SHP77 treated with DMSO at 0.1 percent for 48 hours (cell line): Measurements from ENCODE around the gene TRPM2.

Experiments
- DNase-seq: peaks from one replicate; lab custom pipeline; 2025; lab: John Stamatoyannopoulos, UW

The TRPM2 gene

GRCh38 chr21:44431300-44431699 lies 77.9 kb downstream of the TRPM2 start:
- DNase-seq: no peak

DNA sequence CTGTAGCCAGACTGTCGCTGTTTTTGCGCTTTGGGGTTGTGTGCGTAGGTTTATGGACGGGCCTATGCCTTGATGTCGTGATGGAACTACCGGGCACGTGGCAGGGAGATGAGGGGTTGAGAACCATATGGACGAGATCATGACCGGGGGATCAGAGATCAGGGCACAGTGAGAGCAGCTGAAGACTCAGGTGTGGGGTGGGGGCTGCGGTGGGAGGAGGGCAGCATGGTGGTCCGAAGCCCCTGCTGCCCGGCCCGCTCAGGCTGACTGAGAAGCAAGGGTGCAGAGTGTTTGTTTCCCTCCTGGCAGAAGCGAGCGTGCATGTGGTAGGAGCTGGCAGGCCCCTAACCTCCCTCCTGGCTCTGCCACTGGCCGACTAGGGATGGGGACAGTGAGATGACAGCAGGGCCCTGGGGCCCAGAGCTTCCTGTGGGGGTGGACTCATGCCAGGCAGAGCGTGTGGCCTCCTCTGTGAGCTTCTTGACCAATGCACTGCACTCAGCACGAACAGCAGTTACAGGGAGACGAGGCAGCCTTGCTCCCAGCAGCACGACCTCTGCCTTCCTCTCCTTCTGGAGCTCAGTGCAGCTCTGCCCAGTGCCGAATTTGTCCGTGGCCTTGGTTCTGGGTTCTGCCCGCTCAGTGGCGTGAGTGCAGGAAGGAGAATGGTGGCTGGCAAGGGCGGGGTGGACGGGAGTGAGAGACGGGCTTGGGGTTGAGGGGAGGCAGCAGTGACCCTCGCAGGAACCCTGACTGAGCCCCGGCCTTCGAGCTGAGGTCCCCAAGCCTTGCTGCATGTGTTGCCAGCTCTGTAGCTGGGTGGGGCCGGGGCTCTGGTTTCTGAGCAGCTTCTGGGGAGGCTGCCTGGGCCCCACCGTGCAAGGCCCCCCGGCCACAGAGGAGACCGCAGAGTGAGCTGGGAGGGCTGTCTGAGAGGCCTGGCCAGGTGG lies 79.7 kb downstream of the TRPM2 start:
- no peak for DNase-seq

DNA sequence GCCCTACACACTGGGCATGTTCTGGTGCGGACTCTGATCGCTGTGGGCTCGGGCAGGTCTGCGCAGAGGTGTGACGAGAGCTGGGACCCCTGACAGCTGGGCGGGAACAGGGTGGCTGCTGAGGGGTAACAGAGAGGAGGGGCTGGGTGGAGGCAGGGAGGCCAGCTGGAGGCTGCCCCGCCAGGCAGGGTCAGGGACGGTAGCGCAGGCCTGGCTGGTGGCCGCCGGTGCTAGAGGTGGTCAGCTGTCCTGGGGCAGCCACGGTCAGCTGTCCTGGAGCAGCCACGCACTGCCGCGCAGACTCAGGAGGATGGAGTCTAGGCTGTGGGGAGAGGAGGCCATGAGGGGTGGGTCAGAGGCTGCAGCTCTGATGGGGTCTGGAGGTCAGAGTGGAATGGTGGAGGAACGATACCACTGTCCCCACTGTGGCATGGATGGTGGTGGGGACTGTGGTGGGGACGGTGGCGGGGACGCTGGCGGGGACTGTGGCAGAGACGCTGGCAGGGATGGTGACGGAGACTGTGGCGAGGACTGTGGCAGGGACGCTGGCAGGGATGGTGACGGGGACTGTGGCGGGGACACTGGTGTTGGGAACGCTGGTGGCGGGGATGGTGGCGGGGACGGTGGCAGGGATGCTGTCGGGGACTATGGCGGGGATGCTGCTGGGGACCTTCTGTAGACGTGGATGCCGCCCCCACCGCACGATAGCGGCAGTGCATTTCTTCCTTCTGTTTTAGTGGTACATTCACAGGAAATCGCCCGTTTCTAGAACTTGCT lies 80.6 kb downstream of the TRPM2 start:
- no peak for DNase-seq

- DNase-seq: no peak
Observed at GRCh38 chr21:44434568-44434925, 81.1 kb downstream of the TRPM2 start.

- no peak for DNase-seq
Observed at GRCh38 chr21:44434936-44435635, 81.7 kb downstream of the TRPM2 start.

DNA sequence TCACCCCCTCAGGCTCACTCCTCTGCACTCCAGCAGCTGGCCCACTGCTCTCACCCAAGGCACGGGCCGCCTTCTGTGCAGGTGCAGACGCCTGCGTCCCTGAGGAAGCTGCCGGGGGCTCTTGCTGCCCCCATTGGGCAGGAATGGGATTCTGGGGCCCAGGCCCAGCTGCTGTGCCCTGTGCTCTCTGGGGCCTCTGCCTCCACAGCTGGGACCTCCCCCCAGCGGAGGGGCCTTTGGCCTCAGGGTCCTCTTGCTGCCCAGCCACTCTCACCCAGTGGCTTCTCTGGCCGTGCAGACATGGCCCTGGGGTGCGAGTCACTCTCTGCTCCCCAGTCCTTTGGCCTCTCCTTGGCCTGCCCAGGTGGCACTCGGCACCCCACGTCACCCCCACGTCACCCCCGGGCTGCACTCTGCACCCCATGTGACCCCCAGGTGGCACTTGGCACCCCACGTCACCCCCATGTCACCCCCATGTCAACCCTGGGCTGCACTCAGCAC lies 82.7 kb downstream of the TRPM2 start:
- no peak for DNase-seq

- no peak for DNase-seq
Observed at GRCh38 chr21:44436958-44437357, 83.5 kb downstream of the TRPM2 start.

GRCh38 chr21:44437371-44437695 lies 83.9 kb downstream of the TRPM2 start:
- no peak for DNase-seq

- DNase-seq: no peak
Observed at GRCh38 chr21:44437696-44438431, 84.4 kb downstream of the TRPM2 start.

DNA sequence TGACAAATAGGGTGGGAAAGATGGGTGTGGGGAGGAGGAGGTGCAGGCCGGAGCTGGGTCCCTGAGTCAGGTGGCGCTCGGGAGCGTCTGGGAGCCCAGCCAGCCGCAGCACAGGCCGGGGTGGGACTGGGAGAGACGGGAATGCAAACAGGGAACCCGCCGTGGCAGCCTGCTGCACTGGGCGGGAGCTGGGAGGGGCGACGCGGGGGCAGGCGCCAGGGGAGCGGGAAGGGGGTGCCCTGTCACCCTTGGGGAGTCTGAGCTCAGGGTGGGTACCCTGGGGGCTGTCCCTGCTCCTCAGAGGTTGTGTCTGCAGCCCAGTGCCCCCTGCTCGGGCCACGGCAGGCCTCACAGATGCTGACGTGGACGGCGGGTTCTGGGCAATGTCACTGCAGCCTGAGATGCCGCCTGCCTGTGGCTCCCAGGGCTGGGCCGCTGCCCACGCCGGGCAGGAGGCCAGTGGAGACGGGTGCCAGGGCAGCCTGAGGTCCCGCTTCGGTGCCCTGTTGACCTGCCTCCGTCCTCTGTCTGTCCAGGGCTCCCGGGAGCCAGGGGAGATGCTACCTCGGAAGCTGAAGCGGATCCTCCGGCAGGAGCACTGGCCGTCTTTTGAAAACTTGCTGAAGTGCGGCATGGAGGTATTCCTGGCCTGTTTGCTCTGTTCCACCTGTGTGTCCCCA lies 85.2 kb downstream of the TRPM2 start:
- DNase-seq: no peak

DNA sequence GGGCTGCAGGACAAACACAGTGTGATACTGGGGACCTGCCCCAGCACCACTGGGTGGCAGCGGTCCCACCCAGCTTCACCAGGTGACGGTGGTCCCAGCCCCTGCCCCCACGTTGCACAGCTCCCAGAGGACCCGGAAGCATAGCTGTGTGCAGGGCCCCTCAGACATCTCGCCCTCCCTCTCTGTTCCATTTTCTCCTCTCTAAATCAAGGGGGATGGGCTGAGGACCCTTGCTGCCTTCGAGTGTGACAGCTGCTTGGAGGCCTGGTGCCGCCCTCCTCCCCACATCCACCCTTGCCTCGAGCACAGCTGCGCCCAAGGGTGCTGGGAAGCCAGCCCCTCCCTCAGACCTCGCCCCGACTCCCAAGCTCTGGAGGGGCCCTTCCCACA lies 85.8 kb downstream of the TRPM2 start:
- no peak for DNase-seq

DNA sequence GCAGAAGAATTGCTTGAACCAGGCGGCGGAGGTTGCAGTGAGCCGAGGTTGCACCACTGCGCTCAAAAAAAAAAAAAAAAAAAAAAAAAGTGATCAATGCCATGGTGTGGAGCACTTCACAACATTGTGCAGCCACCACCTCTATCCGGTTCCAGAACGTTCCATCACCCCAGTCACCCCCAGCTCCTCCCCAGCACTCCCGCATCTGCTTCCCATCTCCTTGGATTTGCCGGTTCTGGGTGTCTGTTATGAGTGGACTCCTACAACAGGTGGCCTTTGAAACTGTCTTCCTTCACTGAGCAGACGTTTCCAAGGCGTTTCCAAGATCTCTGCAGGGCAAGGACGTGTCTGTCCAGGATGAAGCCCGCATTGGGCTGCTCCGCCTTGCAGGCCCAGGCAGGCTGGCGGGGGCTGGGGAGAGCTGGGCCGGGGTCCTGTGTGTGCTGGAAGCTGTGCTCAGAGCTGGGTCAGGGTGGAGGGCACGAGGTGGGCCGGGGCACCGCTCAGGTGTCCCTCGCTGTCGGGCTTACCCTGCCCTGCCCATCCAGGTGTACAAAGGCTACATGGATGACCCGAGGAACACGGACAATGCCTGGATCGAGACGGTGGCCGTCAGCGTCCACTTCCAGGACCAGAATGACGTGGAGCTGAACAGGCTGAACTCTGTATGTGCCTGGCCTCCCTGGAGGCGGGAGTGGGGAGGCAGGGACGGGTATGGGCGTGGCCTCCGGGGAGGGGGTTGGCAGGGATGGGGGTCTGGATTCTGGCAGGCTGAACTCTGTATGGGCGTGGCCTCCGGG lies 87.0 kb downstream of the TRPM2 start:
- no peak for DNase-seq

GRCh38 chr21:44441041-44441400 lies 87.6 kb downstream of the TRPM2 start:
- no peak for DNase-seq

DNA sequence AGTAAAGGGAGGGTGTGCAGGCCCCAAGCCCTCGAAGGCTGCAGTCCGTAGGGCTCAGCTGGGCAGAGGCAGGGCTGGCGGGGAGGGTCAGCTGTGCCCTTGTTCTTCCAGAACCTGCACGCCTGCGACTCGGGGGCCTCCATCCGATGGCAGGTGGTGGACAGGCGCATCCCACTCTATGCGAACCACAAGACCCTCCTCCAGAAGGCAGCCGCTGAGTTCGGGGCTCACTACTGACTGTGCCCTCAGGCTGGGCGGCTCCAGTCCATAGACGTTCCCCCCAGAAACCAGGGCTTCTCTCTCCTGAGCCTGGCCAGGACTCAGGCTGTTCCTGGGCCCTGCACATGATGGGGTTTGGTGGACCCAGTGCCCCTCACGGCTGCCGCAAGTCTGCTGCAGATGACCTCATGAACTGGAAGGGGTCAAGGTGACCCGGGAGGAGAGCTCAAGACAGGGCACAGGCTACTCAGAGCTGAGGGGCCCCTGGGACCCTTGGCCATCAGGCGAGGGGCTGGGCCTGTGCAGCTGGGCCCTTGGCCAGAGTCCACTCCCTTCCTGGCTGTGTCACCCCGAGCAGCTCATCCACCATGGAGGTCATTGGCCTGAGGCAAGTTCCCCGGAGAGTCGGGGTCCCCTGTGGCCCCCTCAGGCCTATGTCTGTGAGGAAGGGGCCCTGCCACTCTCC lies 88.3 kb downstream of the TRPM2 start:
- DNase-seq: no peak

DNA sequence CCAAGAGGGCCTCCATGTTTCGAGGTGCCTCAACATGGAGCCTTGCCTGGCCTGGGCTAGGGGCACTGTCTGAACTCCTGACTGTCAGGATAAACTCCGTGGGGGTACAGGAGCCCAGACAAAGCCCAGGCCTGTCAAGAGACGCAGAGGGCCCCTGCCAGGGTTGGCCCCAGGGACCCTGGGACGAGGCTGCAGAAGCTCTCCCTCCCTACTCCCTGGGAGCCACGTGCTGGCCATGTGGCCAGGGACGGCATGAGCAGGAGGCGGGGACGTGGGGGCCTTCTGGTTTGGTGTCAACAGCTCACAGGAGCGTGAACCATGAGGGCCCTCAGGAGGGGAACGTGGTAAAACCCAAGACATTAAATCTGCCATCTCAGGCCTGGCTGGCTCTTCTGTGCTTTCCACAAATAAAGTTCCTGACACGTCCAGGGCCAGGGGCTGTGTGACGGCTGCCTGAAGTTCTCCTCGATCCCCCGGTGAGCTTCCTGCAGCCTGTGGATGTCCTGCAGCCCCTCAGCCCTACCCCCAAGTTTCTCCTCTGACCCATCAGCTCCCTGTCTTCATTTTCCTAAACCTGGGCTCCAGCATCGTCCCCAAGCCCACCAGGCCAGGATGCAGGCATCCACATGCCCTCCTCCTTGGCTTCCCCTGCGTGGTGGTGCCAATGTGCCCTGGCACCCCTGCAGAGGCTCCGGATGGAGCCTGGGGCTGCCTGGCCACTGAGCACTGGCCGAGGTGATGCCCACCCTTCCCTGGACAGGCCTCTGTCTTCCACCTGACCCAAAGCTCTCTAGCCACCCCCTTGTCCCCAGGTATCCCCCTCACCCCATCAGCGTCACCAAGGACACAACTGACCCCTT lies 89.1 kb downstream of the TRPM2 start:
- no peak for DNase-seq

DNA sequence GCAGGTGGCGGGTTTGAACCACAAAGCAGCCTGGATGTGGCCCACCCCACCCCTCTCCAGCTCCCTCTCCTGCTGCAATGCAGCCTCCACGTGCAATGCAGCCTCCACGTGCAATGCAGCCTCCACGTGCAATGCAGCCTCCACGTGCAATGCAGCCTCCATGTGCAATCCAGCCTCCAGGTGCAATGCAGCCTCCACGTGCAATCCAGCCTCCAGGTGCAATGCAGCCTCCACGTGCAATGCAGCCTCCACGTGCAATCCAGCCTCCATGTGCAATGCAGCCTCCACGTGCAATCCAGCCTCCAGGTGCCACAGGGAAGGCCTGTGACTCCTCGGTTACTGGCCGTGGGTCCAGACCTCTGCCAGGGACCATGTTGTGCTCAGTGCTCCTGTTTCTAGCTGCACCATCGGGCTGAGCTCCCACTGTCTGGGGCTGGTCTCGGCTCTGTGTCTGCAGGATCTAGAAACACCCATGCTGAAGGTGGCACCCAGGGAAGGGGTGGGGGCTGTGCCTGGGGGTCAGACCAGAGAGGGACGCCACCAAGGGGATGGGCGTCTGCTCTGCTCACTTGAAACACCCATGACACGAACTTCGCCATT lies 90.0 kb downstream of the TRPM2 start:
- no peak for DNase-seq

DNA sequence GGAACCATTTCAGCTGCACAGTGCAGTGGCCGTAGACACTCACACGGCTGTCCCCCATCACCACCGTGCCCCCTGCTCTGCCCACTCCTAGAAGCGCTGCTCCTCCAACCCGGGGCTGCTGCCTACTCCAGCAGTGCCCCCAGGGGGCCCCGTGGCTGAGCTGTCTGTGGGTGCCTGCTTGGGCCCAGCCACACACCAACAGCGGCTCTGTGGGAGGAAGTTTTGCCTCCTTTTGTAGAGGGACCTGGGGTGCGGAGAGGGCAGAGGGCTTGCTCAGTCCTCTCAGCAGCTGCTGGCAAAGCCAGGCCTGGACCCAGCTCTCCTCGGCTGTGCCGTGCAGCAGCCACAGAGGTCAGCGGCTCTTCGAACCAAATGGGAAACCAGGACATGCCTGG lies 90.5 kb downstream of the TRPM2 start:
- DNase-seq: no peak

DNA sequence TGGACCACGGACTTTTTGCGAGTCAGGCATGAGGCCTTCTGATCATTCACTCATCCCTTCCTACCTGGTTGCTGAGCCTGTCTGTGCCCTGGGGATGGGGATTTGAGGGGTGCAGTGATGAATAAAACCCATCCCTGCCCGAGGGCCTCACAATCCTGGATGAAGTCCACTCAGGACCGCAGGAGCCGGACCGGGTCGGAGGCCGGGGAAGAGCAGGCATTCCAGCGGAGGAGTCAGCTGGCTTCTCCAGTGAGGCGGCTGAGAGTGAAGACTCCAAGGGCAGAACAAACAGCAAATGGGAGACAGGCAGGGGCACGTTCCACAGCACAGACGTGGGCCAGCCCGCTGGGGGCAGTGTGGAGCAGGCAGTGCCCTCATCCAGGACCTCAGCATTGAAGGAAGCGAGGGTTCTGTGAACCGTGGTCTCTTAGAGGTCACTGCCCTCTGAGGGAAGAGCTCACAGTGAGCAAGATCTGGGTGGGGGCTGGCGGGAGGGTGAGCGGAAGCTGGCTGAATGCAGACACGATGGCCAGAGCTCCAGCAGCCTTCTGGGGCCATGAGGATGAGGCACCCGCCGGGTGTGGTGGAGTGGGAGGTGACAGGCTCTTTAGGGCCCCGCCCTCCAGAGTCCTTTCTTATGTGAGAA lies 91.0 kb downstream of the TRPM2 start:
- DNase-seq: no peak
